Omental fat pad (tissue), 4 donors: ENCODE results near the gene KHDRBS2. TPM values are rescaled to one million over a fixed set of nuclear protein-coding genes. Genes with fewer than 3 reads are reported as not detected.

Experiments
- ATAC-seq: fragments of 150-250 bp; one replicate; pipeline ENCODE4 v1.9.1; 2016; ENCODE audit warnings: mild to moderate bottlenecking, moderate library complexity; ENCODE audit not compliant: low FRiP score
- DNase-seq: peaks from one replicate; pipeline ENCODE4 v3.0.0-alpha.2; 2019; ENCODE audit warnings: low spot score
- total RNA-seq, 4 donors: library from RNA; depleted of rRNA; stranded (reverse); fragments of >200 nt; gene quantifications; one replicate each; pipeline ENCODE4 v1.1.0, GENCODE V29; 2016
- TF ChIP-seq, protein P1 (sequence below), 3 donors: fragments of 450-650 bp; IDR thresholded peaks; one replicate each; pipeline ENCODE4 v1.5.1; 2016 to 2017; ENCODE audit warnings: antibody characterized with exemption in 3 of 3, mild to moderate bottlenecking in 3 of 3, moderate library complexity in 2 of 3

KHDRBS2 gene
- total RNA-seq, 4 donors from 2014 or later: 0.56 to 0.95 TPM; not detected in 2

DNA sequence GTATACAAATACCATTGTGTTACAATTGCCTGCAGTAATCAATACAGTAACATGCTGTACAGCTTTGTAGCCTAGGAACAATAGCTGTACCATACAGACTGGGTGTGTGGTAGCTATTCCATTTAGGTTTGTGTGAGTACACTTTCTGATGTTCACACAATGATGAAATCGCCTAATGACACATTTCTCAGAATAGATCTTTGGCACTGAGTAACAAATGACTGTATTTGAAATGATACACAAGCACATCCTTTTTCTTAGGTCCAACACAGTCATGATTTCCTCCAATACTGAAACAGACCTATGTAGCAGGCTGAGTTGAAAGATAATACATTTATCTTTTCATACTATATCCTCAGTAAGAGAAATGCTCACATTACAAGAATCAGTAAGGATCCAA, 13.9 kb downstream of the KHDRBS2 start:
- no peak for ATAC-seq
- TF ChIP-seq, protein P1, sequence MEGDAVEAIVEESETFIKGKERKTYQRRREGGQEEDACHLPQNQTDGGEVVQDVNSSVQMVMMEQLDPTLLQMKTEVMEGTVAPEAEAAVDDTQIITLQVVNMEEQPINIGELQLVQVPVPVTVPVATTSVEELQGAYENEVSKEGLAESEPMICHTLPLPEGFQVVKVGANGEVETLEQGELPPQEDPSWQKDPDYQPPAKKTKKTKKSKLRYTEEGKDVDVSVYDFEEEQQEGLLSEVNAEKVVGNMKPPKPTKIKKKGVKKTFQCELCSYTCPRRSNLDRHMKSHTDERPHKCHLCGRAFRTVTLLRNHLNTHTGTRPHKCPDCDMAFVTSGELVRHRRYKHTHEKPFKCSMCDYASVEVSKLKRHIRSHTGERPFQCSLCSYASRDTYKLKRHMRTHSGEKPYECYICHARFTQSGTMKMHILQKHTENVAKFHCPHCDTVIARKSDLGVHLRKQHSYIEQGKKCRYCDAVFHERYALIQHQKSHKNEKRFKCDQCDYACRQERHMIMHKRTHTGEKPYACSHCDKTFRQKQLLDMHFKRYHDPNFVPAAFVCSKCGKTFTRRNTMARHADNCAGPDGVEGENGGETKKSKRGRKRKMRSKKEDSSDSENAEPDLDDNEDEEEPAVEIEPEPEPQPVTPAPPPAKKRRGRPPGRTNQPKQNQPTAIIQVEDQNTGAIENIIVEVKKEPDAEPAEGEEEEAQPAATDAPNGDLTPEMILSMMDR (IDR thresholded peaks at IDR 0.05): no peak
- DNase-seq: no peak

- TF ChIP-seq, protein P1 (IDR thresholded peaks at IDR 0.05): no peak
- ATAC-seq: no peak
- no peak for DNase-seq
These were observed 20.0 kb downstream of the KHDRBS2 start for GRCh38 chr6:62265906-62266525.

DNA sequence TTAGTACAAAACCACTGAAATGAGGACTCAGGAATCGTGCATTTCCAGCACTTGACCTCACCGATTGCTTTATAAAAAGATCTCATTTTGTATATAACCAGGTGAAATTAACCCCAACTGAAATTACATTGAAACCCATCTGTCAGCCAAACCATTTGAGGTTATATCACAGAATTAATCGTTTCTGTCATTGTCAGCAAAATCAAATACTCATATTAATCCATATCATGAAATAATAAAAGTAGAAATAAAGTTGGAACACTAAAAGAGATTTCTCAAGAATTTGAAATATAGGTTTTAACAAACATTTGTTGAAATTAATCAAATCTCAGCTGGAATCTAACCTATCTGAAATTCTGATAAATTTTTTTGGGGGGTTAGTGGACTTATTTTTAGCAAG, 23.7 kb downstream of the KHDRBS2 start:
- ATAC-seq (no peak), DNase-seq (no peak)
- TF ChIP-seq, protein P1 (IDR thresholded peaks at IDR 0.05): no peak

- ATAC-seq (no peak), DNase-seq (no peak)
- TF ChIP-seq, protein P1 (IDR thresholded peaks at IDR 0.05): no peak
These were observed 39.9 kb downstream of the KHDRBS2 start for GRCh38 chr6:62246087-62246486.

DNA sequence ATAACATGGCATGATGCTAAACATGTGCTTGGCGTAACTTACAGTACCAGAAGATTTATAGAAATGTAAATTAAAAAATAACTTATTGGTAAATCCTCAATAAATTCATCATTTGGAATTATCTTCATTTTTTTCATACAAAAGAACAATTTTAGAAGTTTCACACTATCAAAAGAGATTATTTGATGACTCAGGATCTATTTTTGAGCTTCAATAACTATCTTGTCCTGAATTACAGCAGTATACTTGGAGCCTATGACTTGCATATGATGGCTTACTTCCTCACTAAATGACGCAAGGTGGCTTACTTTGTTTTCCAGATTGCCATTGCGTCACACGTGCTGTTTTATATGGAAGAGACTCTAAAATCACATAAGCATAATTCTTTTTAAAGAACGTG, 49.2 kb downstream of the KHDRBS2 start:
- DNase-seq: no peak

GRCh38 chr6:62229231-62229630, 56.8 kb downstream of the KHDRBS2 start:
- TF ChIP-seq, protein P1 (IDR thresholded peaks at IDR 0.05): no peak
- DNase-seq: no peak
- ATAC-seq: no peak

More for the DNA sequence above, 49.2 kb downstream of the KHDRBS2 start:
- TF ChIP-seq, protein P1 (IDR thresholded peaks at IDR 0.05): no peak
- ATAC-seq: no peak

GRCh38 chr6:62217866-62218265, 68.2 kb downstream of the KHDRBS2 start:
- no peak for ATAC-seq
- no peak for DNase-seq
- TF ChIP-seq, protein P1 (IDR thresholded peaks at IDR 0.05): no peak
